Testis (tissue), 2 donors: ENCODE results near the gene INPP4A.

Experiments used
- POLR2A ChIP-seq: fragments of 450-650 bp; IDR thresholded peaks from one replicate; pipeline ENCODE4 v1.6.1; 2017; ENCODE audit warnings: antibody characterized with exemption, mild to moderate bottlenecking, moderate library complexity
- TF ChIP-seq, protein P1 (sequence below), 3 experiments: fragments of 450-650 bp in 2 of 3; fragments of 200-600 bp in 1 of 3; sonication (generic) in 1 of 3; IDR thresholded peaks; one replicate each; pipeline ENCODE4 v1.5.1; 2016 to 2019; ENCODE audit warnings: antibody characterized with exemption in 3 of 3, mild to moderate bottlenecking in 2 of 3, moderate library complexity in 1 of 3

GRCh38 chr2:98606431-98606830 lies 161.8 kb downstream of the INPP4A start:
- TF ChIP-seq, protein P1, sequence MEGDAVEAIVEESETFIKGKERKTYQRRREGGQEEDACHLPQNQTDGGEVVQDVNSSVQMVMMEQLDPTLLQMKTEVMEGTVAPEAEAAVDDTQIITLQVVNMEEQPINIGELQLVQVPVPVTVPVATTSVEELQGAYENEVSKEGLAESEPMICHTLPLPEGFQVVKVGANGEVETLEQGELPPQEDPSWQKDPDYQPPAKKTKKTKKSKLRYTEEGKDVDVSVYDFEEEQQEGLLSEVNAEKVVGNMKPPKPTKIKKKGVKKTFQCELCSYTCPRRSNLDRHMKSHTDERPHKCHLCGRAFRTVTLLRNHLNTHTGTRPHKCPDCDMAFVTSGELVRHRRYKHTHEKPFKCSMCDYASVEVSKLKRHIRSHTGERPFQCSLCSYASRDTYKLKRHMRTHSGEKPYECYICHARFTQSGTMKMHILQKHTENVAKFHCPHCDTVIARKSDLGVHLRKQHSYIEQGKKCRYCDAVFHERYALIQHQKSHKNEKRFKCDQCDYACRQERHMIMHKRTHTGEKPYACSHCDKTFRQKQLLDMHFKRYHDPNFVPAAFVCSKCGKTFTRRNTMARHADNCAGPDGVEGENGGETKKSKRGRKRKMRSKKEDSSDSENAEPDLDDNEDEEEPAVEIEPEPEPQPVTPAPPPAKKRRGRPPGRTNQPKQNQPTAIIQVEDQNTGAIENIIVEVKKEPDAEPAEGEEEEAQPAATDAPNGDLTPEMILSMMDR (IDR thresholded peaks at IDR 0.05) = no peak
- no peak for TF ChIP-seq POLR2A
